Duodenal mucosa (tissue), 2 donors: ENCODE data around the gene MRPS22.

Source experiments
- H3K27ac ChIP-seq: one replicate; pipeline ENCODE4 v1.7.0; 2013; ENCODE audit warnings: low read depth, low read length
- H3K27me3 ChIP-seq, 2 donors: one replicate each; pipeline ENCODE4 v1.7.0; 2013; ENCODE audit warnings: low read length in 2 of 2, control low read depth in 1 of 2; ENCODE audit not compliant: insufficient read depth in 2 of 2, control insufficient read depth in 1 of 2
- H3K36me3 ChIP-seq, 2 donors: one replicate each; pipeline ENCODE4 v1.7.0; 2013; ENCODE audit warnings: low read length in 2 of 2, control low read depth in 1 of 2; ENCODE audit not compliant: insufficient read depth in 2 of 2, control insufficient read depth in 1 of 2
- H3K4me1 ChIP-seq, 2 donors: one replicate each; pipeline ENCODE4 v1.7.0; 2013; ENCODE audit warnings: low read length in 2 of 2, control low read depth in 1 of 2; ENCODE audit not compliant: insufficient read depth in 2 of 2, control insufficient read depth in 1 of 2
- H3K4me3 ChIP-seq, 2 donors: one replicate each; pipeline ENCODE4 v1.7.0; 2013; ENCODE audit warnings: low read length in 2 of 2, low read depth in 1 of 2
- H3K9ac ChIP-seq, 2 donors: one replicate each; pipeline ENCODE4 v1.7.0; 2013; ENCODE audit warnings: low read length in 2 of 2, low read depth in 1 of 2
- H3K9me3 ChIP-seq, 2 donors: one replicate each; pipeline ENCODE4 v1.7.0; 2013; ENCODE audit warnings: low read length in 2 of 2, control low read depth in 1 of 2; ENCODE audit not compliant: control insufficient read depth in 1 of 2

MRPS22 gene

GRCh38 chr3:139302801-139303113, 41.1 kb upstream of the MRPS22 start:
- H3K36me3 ChIP-seq = no peaks in the 10 kb centered on the region
- no peaks in the 10 kb centered on the region for H3K27me3 ChIP-seq
- H3K4me1 ChIP-seq = peaks cover 2 to 8% of the 10 kb centered on the region in 2 donors
- no peaks in the 10 kb centered on the region for H3K9me3 ChIP-seq
- H3K27ac ChIP-seq = no peak overlapping the region
- H3K9ac ChIP-seq = no peak overlapping the region
- H3K4me3 ChIP-seq = no peak overlapping the region

- H3K4me1 ChIP-seq = peaks cover 0 to 8% of the 10 kb centered on the region in 2 donors
- no peak overlapping the region for H3K4me3 ChIP-seq
- no peaks in the 10 kb centered on the region for H3K36me3 ChIP-seq
- no peak overlapping the region for H3K27ac ChIP-seq
- no peaks in the 10 kb centered on the region for H3K27me3 ChIP-seq
- no peaks in the 10 kb centered on the region for H3K9me3 ChIP-seq
- no peak overlapping the region for H3K9ac ChIP-seq
Measured at GRCh38 chr3:139303216-139303615, 40.6 kb upstream of the MRPS22 start.

- Histone ChIP-seq H3K27me3 (no peaks in the 10 kb centered on the region), H3K4me3 (no peak overlapping the region), H3K9me3 (no peaks in the 10 kb centered on the region), H3K36me3 (no peaks in the 10 kb centered on the region), H3K27ac (no peak overlapping the region), H3K4me1 (peaks cover 0 to 8% of the 10 kb centered on the region in 2 donors), H3K9ac (no peak overlapping the region)
Measured at GRCh38 chr3:139304383-139304782, 39.4 kb upstream of the MRPS22 start.

GRCh38 chr3:139306078-139306477, 37.7 kb upstream of the MRPS22 start:
- Histone ChIP-seq H3K9me3 (no peaks in the 10 kb centered on the region), H3K4me3 (no peak overlapping the region), H3K27ac (no peak overlapping the region), H3K4me1 (no peaks in the 10 kb centered on the region), H3K27me3 (no peaks in the 10 kb centered on the region), H3K36me3 (no peaks in the 10 kb centered on the region), H3K9ac (no peak overlapping the region)

- no peaks in the 10 kb centered on the region for H3K27me3 ChIP-seq
- H3K36me3 ChIP-seq = no peaks in the 10 kb centered on the region
- no peak overlapping the region for H3K27ac ChIP-seq
- H3K4me1 ChIP-seq = no peaks in the 10 kb centered on the region
- H3K9ac ChIP-seq = no peak overlapping the region
- no peak overlapping the region for H3K4me3 ChIP-seq
- no peaks in the 10 kb centered on the region for H3K9me3 ChIP-seq
Measured at GRCh38 chr3:139307072-139307491, 36.7 kb upstream of the MRPS22 start.

- Histone ChIP-seq H3K27ac (no peak overlapping the region), H3K36me3 (no peaks in the 10 kb centered on the region), H3K9ac (no peak overlapping the region), H3K27me3 (no peaks in the 10 kb centered on the region), H3K9me3 (no peaks in the 10 kb centered on the region), H3K4me3 (no peak overlapping the region), H3K4me1 (no peaks in the 10 kb centered on the region)
Measured at GRCh38 chr3:139307601-139308555, 35.9 kb upstream of the MRPS22 start.

- Histone ChIP-seq H3K36me3 (no peaks in the 10 kb centered on the region), H3K9ac (no peak overlapping the region), H3K27ac (no peak overlapping the region), H3K4me1 (no peaks in the 10 kb centered on the region), H3K4me3 (no peak overlapping the region), H3K27me3 (no peaks in the 10 kb centered on the region), H3K9me3 (no peaks in the 10 kb centered on the region)
Measured at GRCh38 chr3:139308560-139308959, 35.3 kb upstream of the MRPS22 start.

- H3K36me3 ChIP-seq = no peaks in the 10 kb centered on the region
- H3K9me3 ChIP-seq = no peaks in the 10 kb centered on the region
- H3K4me1 ChIP-seq = no peaks in the 10 kb centered on the region
- H3K4me3 ChIP-seq = no peak overlapping the region
- H3K27me3 ChIP-seq = no peaks in the 10 kb centered on the region
- H3K9ac ChIP-seq = no peak overlapping the region
- no peak overlapping the region for H3K27ac ChIP-seq
Measured at GRCh38 chr3:139309061-139309591, 34.7 kb upstream of the MRPS22 start.

- no peaks in the 10 kb centered on the region for H3K9me3 ChIP-seq
- no peaks in the 10 kb centered on the region for H3K4me1 ChIP-seq
- H3K27ac ChIP-seq = no peak overlapping the region
- H3K4me3 ChIP-seq = no peak overlapping the region
- no peaks in the 10 kb centered on the region for H3K27me3 ChIP-seq
- H3K9ac ChIP-seq = no peak overlapping the region
- no peaks in the 10 kb centered on the region for H3K36me3 ChIP-seq
Measured at GRCh38 chr3:139309880-139310279, 33.9 kb upstream of the MRPS22 start.

GRCh38 chr3:139310474-139310933, 33.3 kb upstream of the MRPS22 start:
- Histone ChIP-seq H3K27me3 (no peaks in the 10 kb centered on the region), H3K4me3 (no peak overlapping the region), H3K36me3 (no peaks in the 10 kb centered on the region), H3K4me1 (no peaks in the 10 kb centered on the region), H3K9ac (no peak overlapping the region), H3K9me3 (no peaks in the 10 kb centered on the region), H3K27ac (no peak overlapping the region)
